RKO (cell line): ENCODE measurements around the gene PSMG3.

Experiments used
- DNase-seq: peaks from one replicate; pipeline ENCODE4 v3.0.0-alpha.2; 2016; ENCODE audit warnings: low spot score

The PSMG3 gene

GRCh38 chr7:1569833-1570632, at the start of gene PSMG3:
Gene PSMG3, minus strand, starts transcription at chr7:1570032. Its CDS starts 693 bp downstream, at chr7:1569339.
- DNase-seq = peak; percentile 92

DNA sequence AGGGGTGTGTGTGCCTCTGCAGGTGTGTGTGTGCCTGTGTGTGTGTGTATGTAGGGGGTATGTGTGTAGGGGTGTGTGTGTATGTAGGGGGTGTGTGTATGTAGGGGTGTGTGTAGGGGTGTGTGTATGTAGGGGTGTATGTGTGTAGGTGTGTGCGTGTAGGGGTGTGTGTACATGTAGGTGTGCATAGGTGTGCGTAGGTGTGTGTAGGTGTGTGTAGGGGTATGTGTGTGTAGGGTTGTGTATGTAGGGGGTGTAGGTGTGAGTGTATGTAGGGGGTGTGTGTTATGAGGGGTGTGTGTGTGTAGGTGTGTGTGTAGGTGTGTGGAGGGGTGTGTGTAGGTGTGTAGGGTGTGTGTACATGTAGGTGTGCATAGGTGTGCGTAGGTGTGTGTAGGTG, 48.6 kb upstream of the PSMG3 start:
- DNase-seq = no peak

DNA sequence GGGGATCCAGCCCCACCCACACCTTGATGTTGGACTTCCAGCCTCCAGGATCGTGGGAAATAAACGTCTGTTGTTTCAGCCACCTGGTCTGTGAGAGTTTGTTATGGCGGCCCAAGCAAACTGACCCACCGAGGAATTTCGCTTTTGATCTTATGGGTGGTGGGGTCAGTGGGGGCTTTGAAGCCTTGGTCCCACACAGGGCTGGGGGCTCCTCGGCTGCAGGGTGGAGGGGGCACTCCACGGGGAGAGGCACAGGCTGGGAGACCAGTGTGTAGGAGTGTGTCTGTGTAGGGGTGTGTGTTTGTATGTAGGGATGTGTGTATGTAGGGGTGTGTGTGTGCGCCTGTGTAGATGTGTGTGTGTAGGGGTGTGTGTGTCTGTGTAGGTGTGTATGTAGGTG, 48.1 kb upstream of the PSMG3 start:
- no peak for DNase-seq

GRCh38 chr7:1616741-1617140, 46.9 kb upstream of the PSMG3 start:
- DNase-seq = no peak

DNA sequence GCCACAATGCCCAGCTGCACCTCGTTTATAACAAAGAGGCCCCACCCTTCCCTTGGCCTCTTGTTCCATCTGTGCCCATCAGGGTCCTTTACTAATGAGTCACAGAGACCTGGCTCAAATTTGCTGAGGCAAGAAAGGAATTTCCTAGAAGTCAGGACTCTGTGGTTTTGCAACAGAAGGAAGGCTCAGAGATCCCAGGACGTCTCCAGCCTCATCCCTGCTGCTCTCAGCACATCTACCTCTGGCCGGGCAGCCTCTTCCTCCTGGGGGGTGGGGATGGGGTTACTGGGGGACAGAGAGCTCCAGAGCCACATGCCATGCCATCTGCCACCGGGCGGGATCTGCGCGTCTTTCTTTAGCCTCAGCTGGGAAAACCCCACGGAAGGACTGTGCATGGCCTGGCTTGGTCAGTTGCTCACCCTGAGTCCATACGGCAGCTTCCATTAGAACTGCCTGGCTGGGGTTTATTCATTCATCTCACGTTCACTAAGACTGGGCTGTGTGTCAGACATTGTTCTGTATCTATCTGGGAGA, 41.9 kb upstream of the PSMG3 start:
- DNase-seq = no peak

DNA sequence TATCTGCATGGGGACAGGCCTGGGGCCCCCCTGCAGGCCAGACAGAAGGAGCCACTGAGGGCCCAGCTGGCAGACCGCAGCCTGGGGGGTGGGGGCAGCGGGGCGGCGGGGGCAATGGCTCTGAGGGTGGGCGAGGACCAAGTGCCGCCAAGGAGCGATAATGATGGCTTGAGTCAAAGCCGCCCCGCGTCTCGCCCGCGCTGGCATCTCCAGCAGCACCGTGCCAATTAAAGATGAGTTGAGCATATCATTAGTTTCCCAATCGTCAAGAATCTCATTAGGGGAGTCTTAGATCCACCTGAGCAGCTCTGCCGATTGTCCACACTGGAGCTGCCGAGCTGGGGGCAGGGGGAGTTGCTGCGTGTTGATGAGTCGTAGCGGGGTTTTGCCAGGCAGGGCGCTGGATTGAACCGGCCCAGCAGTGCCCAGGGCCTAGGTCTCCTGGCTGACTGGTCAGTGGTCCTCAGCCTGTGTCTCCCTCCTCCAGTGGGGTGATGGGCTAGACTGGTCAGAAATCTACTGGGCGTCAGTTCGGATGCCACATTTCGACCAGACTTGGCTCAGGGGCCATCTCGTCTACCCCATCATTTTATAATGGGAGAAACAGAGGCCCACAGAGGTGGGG, 41.0 kb upstream of the PSMG3 start:
- DNase-seq = no peak

GRCh38 chr7:1610013-1610677, 40.3 kb upstream of the PSMG3 start:
- DNase-seq = no peak

- no peak for DNase-seq
Observed at GRCh38 chr7:1609023-1609422, 39.2 kb upstream of the PSMG3 start.

- DNase-seq = no peak
Observed at GRCh38 chr7:1608318-1608717, 38.5 kb upstream of the PSMG3 start.

DNA sequence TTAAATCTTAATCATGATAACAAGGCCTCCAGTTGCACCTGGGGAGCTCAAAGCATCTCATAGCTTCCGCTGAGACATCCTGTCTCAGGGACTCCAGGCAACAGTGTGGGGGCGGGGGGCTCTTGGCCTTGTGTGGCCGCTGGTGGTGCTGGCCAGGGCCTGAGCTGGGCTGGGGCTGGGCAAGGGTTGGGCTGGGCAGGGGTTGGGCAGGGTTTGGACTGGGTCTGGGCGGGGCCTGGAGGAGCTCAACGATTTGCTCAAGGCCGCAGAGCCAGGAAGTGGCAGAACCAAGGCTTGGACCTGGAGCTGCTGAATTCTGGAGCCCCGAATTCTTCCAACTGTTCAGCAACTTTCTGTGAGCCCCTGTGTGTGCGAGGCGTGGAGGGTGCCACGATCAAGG, 37.9 kb upstream of the PSMG3 start:
- DNase-seq = no peak

DNA sequence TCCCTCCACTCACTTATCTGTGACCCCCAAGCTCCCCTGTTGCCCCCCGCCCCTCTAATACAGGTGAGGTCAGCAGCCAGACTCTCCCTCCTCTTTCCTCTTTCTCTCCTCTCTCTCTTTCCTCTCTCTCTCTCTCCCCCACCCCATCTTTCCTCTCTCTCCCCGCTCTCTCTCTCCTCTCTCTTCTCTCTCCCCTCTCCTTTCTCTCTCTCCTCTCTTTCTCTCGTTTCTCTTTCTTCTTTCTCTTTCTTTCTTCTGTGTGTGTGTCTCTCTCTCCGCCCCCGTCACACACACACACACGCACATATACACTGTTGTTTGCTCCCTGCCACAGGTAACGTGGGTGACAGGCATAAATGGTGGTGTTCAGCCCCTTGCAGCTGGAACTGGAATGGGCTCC, 37.2 kb upstream of the PSMG3 start:
- DNase-seq = no peak

- DNase-seq = no peak
Observed at GRCh38 chr7:1604383-1604782, 34.6 kb upstream of the PSMG3 start.

DNA sequence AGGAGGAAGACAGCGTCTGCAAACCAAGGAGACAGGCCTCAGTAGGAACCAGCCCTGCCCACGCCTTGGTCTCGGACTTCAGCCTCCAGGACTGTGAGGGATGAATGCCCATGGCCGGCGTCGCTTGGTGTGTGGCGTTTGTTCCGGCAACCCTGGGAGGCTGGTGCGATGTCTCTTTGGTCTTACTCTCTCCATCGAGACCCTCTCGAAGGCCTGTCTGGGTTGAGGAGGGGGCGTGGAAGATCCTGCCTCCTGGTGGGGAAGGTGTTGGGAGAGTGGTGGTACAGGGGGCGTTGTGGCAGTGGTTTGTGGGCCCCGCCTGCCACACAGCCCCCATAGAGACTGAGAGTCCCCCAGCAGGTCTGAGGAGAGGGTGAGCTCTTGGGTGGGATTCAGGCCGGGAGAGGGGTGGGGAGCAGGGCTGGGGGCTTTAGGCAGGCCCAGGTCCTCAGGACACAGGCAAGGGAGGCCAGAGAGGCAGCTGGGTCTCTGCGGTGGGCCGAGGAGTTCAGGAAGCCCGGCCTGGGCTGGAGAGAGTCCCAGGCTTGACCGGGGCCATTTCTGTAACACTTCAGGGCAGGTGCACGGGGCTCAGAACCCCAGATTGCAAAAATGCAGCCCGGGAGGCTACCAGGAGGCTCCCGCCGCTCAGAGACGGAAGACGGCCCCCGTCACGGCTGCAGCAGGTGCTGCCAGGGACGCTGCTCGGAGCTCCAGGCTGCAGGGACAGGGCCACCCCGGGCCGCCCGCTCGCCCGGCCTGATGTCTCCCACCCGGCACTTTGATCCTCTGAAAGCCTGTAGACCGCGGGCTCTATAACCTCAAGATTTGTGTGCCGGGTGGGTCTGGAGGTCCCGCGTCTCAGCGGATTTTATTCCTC, 33.8 kb upstream of the PSMG3 start:
- no peak for DNase-seq

GRCh38 chr7:1602386-1602785, 32.6 kb upstream of the PSMG3 start:
- no peak for DNase-seq

DNA sequence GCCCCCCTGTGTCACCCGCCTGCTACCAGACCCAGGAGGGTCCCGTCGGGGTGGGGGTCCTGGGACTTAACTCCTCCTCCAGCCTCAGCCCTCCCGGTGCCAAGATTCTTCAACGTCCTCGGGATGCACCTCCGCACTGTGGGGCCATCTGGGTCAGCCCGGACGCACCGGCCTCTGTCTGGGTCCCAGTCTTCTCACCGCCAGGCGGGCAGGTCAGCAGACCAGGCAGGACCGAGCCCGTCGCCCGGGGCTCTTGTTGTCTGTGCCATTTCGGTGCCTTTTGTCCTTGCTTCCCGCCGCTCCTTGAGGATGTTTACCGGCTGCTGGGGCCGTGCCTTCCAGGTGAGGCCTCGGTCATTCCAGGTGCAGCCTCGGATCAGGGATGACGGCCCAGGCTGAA, 32.1 kb upstream of the PSMG3 start:
- DNase-seq = no peak

- DNase-seq = no peak
Observed at GRCh38 chr7:1599640-1600395, 30.0 kb upstream of the PSMG3 start.

GRCh38 chr7:1598961-1599639, 29.3 kb upstream of the PSMG3 start:
- no peak for DNase-seq

DNA sequence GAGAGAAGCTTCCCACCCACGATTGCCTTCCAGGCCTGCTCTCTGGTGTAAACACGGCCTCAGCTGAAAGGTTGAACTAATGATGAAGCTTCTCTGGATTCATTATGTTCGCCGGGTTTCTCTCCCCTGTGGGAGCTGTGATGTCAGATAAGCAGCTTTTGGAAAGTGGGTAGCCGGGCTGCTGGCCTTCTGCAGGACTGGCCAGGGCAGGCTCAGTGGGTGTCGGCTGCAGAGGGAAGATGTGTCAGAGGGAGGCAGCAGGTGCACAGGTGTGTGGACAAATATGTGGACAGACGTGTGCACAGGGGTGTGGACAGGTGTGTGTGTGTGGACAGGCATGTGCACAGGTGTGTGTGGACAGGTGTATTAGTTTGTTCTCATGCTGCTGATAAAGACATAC, 28.5 kb upstream of the PSMG3 start:
- DNase-seq = no peak

DNA sequence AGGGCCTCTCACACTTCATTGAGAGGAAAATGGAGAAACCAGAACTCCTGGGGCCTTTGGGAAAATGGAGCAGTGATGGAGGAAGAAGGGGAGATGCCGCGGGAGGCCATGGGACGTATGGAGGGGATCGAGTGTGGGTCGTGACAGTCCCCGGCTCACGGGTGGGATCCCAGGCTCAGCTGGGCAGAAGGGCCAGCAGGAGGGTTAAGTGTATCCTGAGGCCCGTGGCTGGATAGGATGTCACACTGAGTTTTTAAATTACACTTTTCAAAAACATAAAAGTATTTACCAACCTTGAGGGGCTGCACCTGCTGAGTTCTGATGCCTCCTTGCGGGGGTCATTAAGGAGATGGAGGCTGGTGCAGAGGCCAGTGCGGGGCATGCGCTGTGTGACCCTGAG, 28.0 kb upstream of the PSMG3 start:
- DNase-seq = no peak

DNA sequence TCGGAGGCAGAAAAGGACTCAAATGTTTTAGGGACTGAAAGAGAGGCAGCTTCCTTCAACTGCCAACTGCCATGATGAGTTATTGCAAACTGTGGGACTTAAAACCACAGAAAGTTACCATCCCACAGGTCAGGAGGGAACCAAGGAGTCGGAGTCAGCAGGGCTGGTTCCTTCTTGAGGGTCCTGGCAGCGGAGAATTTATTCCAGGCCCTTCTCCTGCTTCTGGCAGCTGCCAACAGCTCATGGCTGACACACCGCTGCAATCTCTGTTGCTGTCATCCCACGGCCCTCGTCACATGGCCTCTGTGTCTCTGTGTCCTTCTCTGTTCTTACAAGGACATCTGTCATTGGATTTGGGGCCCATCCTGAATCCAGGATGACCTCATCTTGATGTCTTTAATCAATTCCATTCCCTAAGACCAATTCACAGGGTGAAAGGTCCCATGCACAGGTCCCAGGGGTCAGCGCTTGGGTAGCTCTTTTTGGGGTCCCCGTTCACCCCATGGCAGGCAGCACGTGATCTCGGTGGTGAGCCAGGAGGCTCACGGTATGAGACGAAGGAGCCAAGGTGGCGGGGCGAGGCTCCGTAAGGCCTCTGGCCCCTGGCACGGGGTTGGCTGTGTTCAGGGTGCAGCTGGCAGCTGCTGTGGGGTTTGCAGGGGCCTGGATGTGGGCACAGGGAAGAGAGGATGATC, 27.4 kb upstream of the PSMG3 start:
- no peak for DNase-seq
